Measurements from ENCODE around the gene RAET1G. TPM values are rescaled to one million over a fixed set of nuclear protein-coding genes. Genes with fewer than 3 reads are reported as not detected.

RAET1G gene
- polyA plus RNA-seq, 1 of the 3 experiments (the other 2 are of a cell fraction), result 2.5 TPM

DNA sequence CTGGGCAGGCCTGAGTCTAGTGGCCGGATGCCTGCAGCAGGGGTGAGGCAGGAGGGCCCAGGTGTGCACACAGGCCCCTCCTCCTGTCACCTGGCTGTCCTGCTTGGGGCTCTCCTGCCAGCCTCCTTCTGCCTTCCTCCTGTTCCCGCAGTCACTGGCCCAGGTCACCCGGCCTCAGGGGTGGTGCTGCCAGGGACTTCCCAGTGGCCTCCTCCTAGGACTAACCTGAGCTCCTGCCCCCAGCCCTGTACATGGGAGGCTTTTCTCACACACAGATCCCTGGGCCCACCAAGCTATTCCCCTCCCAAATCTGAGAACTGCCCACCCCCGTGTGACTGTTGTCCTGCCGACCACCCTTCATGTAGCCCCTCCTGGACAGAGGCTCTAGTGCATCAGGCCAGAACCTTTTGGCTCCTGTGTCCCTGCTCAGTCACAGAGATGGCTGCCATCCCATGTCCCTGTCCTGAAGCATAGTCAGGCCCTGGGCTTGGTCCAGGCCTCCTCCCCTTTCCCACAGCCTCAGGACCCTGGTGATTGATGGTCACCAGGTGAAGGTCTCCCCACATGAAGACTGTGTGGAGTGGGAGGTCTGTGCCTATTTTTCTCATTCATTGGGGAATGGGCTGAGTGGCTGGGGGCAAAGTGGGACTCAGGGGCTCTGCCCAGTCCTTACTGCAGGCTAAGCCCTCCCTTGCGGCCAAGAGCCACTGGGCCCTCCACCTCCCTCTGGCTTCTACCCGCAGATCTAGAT lies 39.7 kb upstream of the RAET1G start:
- H2AFZ ChIP-seq (ENCODE audit: low read depth), result no peak overlapping the region
- no peaks in the 10 kb centered on the region for H3K36me3 ChIP-seq (replicated peaks in 1 of 2; ENCODE audit: control insufficient read depth in 1 of 2, insufficient read depth in 2 of 2, low read length in 1 of 2)
- DNase-seq, result no peak
- WGBS (ENCODE audit: low lambda C conversion rate), result 55% methylated on average over 5 of the region's 7 CpGs
- TF ChIP-seq RXRA (IDR thresholded peaks at IDR 0.05; ENCODE audit: borderline replicate concordance, low read depth) (no peak), EP300 (IDR thresholded peaks at IDR 0.05; ENCODE audit: borderline replicate concordance in 1 of 2, low read depth in 1 of 2, low read length in 1 of 2) (no peak), YY1 (IDR thresholded peaks at IDR 0.05; ENCODE audit: low read depth) (no peak), POLR2AphosphoS5 (IDR thresholded peaks at IDR 0.05; ENCODE audit: low read depth, low read length) (no peak), GABPA (IDR thresholded peaks at IDR 0.05; ENCODE audit: low read depth) (no peak), CHD2 (IDR thresholded peaks at IDR 0.05; ENCODE audit: low read length, partially characterized antibody) (no peak), ZBTB33 (IDR thresholded peaks at IDR 0.05; ENCODE audit: borderline replicate concordance, low read depth) (no peak)
- TF ChIP-seq, protein P1, sequence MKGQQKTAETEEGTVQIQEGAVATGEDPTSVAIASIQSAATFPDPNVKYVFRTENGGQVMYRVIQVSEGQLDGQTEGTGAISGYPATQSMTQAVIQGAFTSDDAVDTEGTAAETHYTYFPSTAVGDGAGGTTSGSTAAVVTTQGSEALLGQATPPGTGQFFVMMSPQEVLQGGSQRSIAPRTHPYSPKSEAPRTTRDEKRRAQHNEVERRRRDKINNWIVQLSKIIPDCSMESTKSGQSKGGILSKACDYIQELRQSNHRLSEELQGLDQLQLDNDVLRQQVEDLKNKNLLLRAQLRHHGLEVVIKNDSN (IDR thresholded peaks at IDR 0.05; ENCODE audit: borderline replicate concordance, low read depth), result no peak
- H3K9me2 ChIP-seq, result no peaks in the 10 kb centered on the region
- H3K9me3 ChIP-seq, result no peaks in the 10 kb centered on the region
- no peak overlapping the region for H3K4me2 ChIP-seq
- H3K27me3 ChIP-seq (ENCODE audit: insufficient read depth), result peaks cover 59% of the 10 kb centered on the region
- ChIA-PET POLR2A (no interaction called here), CTCF (interaction anchor here (1.5 kb wide), 1 partner anchor 47 kb away, joined by 5 read pairs; no protein-coding TSS in a partner anchor)
- H3K79me2 ChIP-seq (ENCODE audit: insufficient read depth), result no peaks in the 10 kb centered on the region
- H3K27ac ChIP-seq (ENCODE audit: low read depth in 2 of 2, low read length in 1 of 2), result no peak overlapping the region
- no peaks in the 10 kb centered on the region for H4K20me1 ChIP-seq (ENCODE audit: insufficient read depth)
- H3K4me1 ChIP-seq (ENCODE audit: control insufficient read depth in 1 of 2, insufficient read depth in 2 of 2, low read depth in 1 of 2, low read length in 1 of 2), result peaks cover 0 to 16% of the 10 kb centered on the region in 2 experiments; a peak in 1 of 4 replicates
- no peak overlapping the region for H3K4me3 ChIP-seq (ENCODE audit: low read depth in 2 of 2, low read length in 1 of 2)
- no peak overlapping the region for H3K9ac ChIP-seq
- H3F3A ChIP-seq (replicated peaks; ENCODE audit: insufficient read depth), result no peaks in the 10 kb centered on the region

GRCh38 chr6:149961728-149962425 lies 39.0 kb upstream of the RAET1G start:
- Histone ChIP-seq H3F3A (replicated peaks; ENCODE audit: insufficient read depth) (no peaks in the 10 kb centered on the region), H3K36me3 (replicated peaks in 1 of 2; ENCODE audit: control insufficient read depth in 1 of 2, insufficient read depth in 2 of 2, low read length in 1 of 2) (no peaks in the 10 kb centered on the region), H3K79me2 (ENCODE audit: insufficient read depth) (no peaks in the 10 kb centered on the region), H3K9ac (no peak overlapping the region), H3K9me3 (no peaks in the 10 kb centered on the region), H3K4me3 (ENCODE audit: low read depth in 2 of 2, low read length in 1 of 2) (no peak overlapping the region), H3K9me2 (no peaks in the 10 kb centered on the region), H3K27ac (ENCODE audit: low read depth in 2 of 2, low read length in 1 of 2) (no peak overlapping the region), H3K4me1 (ENCODE audit: control insufficient read depth in 1 of 2, insufficient read depth in 2 of 2, low read depth in 1 of 2, low read length in 1 of 2) (peaks cover 0 to 16% of the 10 kb centered on the region in 2 experiments; a peak in 1 of 4 replicates), H3K4me2 (no peak overlapping the region), H3K27me3 (ENCODE audit: insufficient read depth) (peaks cover 61% of the 10 kb centered on the region), H4K20me1 (ENCODE audit: insufficient read depth) (no peaks in the 10 kb centered on the region), H2AFZ (ENCODE audit: low read depth) (no peak overlapping the region)
- TF ChIP-seq CTCF (IDR thresholded peaks at IDR 0.05) (peak; percentile 41), FOXJ3 (CRISPR knock-in tag; IDR thresholded peaks at IDR 0.05) (no peak), RAD21 (IDR thresholded peaks at IDR 0.05; ENCODE audit: low read length) (peak; percentile 21)
- TF ChIP-seq, protein P2, sequence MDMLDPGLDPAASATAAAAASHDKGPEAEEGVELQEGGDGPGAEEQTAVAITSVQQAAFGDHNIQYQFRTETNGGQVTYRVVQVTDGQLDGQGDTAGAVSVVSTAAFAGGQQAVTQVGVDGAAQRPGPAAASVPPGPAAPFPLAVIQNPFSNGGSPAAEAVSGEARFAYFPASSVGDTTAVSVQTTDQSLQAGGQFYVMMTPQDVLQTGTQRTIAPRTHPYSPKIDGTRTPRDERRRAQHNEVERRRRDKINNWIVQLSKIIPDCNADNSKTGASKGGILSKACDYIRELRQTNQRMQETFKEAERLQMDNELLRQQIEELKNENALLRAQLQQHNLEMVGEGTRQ (IDR thresholded peaks at IDR 0.05; ENCODE audit: borderline replicate concordance, low read depth, low read length), result no peak
- WGBS (ENCODE audit: low lambda C conversion rate), result 52% methylated on average over 6 of the region's 6 CpGs
- ChIA-PET POLR2A (no interaction called here), CTCF (interaction anchor here (1.5 kb wide), 1 partner anchor 48 kb away, joined by 5 read pairs; no protein-coding TSS in a partner anchor)
- DNase-seq, result peak; percentile 50

Data from SK-N-SH (cell line).